Lower leg skin (tissue), 4 donors: ENCODE data around the gene NDEL1. TPM values are rescaled to one million over a fixed set of nuclear protein-coding genes. Genes with fewer than 3 reads are reported as not detected.
A peak's percentile ranks its signal among the peaks of the same experiment; 100 is the strongest.

Experiments
- DNase-seq, 2 donors: peaks; one replicate each; pipeline ENCODE4 v3.0.0-alpha.2; 2019; ENCODE audit warnings: low spot score in 2 of 2
- H3K4me3 ChIP-seq: fragments of 200-600 bp; sonication (generic); 2 replicates; pipeline ENCODE4 v1.5.1; 2017; ENCODE audit warnings: mild to moderate bottlenecking, low read depth; ENCODE audit not compliant: poor library complexity, severe bottlenecking
- POLR2A ChIP-seq, 2 donors: fragments of 450-650 bp; IDR thresholded peaks; one replicate each; pipeline ENCODE4 v1.6.1; 2016 to 2017; ENCODE audit warnings: antibody characterized with exemption in 2 of 2, mild to moderate bottlenecking in 1 of 2, moderate library complexity in 1 of 2
- WGBS, 2 donors: methylation state at CpG; one replicate each; pipeline ENCODE4 v1.1.5; 2018; 5-methylcytosine and 5-hydroxymethylcytosine counted together
- intact Hi-C: fragments of 100-400 bp; cut with DNase I; formaldehyde crosslinking; loops from one replicate; pipeline ENCODE4 v1.15.0; 2023; ENCODE audit warnings: low total_unique reads
- total RNA-seq, 4 donors: library from RNA; depleted of rRNA; stranded (reverse); fragments of >200 nt; gene quantifications; one replicate each; pipeline ENCODE4 v1.1.0, GENCODE V29; 2016
- TF ChIP-seq, protein P1 (sequence below), 3 donors: fragments of 450-650 bp; IDR thresholded peaks; one replicate each; pipeline ENCODE4 v1.5.1; 2016; ENCODE audit warnings: antibody characterized with exemption in 3 of 3, mild to moderate bottlenecking in 3 of 3, moderate library complexity in 2 of 3

NDEL1 gene
- total RNA-seq, 4 donors from 2014 or later: 129 to 160 (median 145) TPM

DNA sequence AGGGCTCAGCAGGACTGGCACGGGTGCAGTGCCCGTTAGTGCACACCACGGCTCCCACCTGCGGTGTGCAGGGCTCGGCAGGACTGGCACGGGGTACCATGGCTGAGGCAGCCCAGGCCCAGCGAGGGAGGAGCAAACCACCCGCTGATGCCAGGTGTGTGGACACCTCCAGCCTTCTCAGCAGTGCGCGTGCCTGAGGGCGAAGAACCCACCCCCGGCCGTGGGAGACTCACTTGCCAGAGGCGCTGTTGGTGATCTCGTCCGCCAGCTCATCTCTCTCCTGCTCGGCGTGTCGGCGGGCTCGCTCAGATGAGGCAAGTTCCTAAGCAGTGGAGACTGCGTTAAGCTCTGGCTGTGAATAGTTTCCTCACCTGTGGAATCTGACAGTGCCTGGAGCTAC lies 45.4 kb downstream of the NDEL1 start:
- WGBS, 2 donors: 79 to 91% methylated on average over 19 to 20 of the region's 22 CpGs
- intact Hi-C loops: no loop called here
- no peak overlapping the region for H3K4me3 ChIP-seq
- TF ChIP-seq, protein P1, sequence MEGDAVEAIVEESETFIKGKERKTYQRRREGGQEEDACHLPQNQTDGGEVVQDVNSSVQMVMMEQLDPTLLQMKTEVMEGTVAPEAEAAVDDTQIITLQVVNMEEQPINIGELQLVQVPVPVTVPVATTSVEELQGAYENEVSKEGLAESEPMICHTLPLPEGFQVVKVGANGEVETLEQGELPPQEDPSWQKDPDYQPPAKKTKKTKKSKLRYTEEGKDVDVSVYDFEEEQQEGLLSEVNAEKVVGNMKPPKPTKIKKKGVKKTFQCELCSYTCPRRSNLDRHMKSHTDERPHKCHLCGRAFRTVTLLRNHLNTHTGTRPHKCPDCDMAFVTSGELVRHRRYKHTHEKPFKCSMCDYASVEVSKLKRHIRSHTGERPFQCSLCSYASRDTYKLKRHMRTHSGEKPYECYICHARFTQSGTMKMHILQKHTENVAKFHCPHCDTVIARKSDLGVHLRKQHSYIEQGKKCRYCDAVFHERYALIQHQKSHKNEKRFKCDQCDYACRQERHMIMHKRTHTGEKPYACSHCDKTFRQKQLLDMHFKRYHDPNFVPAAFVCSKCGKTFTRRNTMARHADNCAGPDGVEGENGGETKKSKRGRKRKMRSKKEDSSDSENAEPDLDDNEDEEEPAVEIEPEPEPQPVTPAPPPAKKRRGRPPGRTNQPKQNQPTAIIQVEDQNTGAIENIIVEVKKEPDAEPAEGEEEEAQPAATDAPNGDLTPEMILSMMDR (IDR thresholded peaks at IDR 0.05): no peak
- no peak for TF ChIP-seq POLR2A (IDR thresholded peaks at IDR 0.05)
- peak in 1 of 2 donors; percentile 82 for DNase-seq

DNA sequence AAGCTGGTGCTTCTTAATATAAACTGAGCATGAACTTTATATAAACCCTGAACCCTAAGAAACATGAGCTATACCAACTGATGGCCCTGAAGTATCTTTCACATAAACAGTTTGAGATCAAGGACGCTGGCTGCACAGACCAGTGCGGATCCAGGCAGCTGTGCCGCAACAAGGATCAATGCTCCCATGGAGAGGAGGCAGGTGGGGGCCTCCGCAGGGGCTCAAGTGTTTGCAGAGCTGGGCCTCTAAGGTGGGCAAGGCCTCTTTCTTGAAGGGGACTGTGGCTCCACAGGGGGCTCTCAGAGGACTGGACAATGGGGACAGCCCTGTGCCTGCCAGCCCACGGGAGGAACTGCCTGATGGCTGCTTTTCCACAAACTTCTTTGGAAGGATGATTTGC lies 46.0 kb downstream of the NDEL1 start:
- peak in 1 of 2 donors; percentile 53 for DNase-seq
- WGBS, 2 donors: 94% methylated on average over 5 of the region's 5 CpGs
- TF ChIP-seq POLR2A (IDR thresholded peaks at IDR 0.05): no peak
- TF ChIP-seq, protein P1 (IDR thresholded peaks at IDR 0.05): no peak
- no peak overlapping the region for H3K4me3 ChIP-seq
- intact Hi-C loops: no loop called here

DNA sequence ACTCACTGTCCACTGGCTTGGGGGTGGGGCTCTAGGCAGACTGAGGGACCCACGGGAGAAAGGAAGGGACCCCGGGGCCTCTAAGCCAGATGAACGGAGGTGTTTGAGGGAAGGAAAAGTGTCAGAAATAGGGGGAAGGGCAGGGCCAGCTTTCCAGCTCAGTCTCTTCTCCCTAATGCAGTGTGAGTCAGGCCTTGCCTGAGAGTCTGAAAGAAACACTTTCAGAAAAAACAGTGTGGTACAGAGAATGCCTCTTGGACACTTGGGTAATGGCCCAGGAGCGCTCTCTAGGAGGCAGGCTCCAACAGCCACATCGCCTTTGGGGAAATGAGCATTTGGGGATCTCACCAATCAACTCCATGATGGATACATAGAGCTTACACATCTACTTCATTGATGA lies 46.9 kb downstream of the NDEL1 start:
- DNase-seq: no peak
- no peak for TF ChIP-seq POLR2A (IDR thresholded peaks at IDR 0.05)
- TF ChIP-seq, protein P1 (IDR thresholded peaks at IDR 0.05): no peak
- H3K4me3 ChIP-seq: no peak overlapping the region
- intact Hi-C loops: no loop called here
- 89% methylated on average over 5 of the region's 5 CpGs for WGBS, 2 donors

DNA sequence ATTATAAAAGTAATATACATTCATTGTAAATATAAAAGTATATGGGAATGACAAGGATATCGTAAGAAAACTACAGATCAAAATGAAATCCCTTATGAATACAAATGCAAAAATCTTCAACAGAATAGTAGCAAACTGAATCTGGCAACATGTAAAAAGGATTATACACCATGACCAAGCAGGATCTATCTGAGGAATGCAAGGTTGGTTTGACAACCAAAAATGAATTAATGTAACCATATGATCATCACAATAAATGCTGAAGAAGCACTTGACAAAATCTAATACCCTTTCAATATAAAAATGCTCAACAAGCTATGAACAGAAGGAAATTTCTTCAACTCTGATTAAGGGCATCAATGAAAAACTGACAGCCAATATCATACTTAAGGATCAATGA lies 48.8 kb downstream of the NDEL1 start:
- H3K4me3 ChIP-seq: no peak overlapping the region
- TF ChIP-seq, protein P1 (IDR thresholded peaks at IDR 0.05): no peak
- no peak for TF ChIP-seq POLR2A (IDR thresholded peaks at IDR 0.05)
- 96 to 100% methylated on average over 1 of the region's 1 CpG for WGBS, 2 donors
- intact Hi-C loops: no loop called here
- no peak for DNase-seq

DNA sequence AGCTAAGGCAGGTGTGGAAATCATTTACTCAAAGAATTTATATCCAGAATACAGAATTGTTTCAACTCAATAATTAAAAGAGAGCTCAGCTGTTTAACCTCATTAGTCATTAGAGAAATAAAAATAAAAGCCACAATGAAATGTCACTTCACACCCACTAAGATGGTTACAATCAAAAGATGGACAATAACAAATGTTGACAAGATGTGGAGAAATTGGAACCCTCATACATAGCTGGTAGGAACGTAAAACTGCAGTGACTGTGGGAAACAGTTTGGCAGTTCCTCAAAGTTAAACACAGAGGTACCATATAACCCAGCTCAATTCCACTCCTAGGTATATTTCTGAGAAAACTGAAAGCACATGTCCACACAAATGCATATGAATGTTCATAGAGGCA lies 49.8 kb downstream of the NDEL1 start:
- WGBS, 2 donors: 72 to 100% methylated on average over 1 of the region's 1 CpG
- no peak overlapping the region for H3K4me3 ChIP-seq
- no peak for DNase-seq
- no peak for TF ChIP-seq POLR2A (IDR thresholded peaks at IDR 0.05)
- TF ChIP-seq, protein P1 (IDR thresholded peaks at IDR 0.05): no peak
- intact Hi-C loops: no loop called here

DNA sequence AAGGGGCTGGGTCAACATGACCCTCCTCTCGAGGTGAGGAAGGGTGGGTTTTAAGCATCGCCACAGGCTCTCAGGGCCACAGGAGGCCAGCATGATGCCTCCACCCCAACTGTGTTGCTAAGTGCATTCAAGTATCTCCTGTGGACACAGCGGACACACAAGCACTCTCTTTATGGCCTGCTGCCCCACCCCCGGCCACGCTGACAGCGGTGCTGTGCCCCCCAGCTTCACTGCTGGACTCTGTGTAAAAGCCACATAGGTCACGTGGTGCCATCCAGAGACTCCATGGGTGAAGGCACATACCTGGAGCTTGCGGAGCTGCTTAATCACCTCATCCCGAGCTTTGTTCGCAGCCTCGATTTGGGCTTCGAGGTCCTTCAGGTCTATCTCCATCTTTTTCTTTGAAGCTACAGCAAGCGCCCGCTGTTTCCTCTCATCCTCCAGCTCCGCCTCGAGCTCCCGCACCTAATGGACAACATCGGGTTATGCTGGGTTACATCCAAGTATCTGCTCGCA lies 51.5 kb downstream of the NDEL1 start:
- 89 to 92% methylated on average over 19 of the region's 19 CpGs for WGBS, 2 donors
- no peak overlapping the region for H3K4me3 ChIP-seq
- TF ChIP-seq, protein P1 (IDR thresholded peaks at IDR 0.05): no peak
- TF ChIP-seq POLR2A (IDR thresholded peaks at IDR 0.05): no peak
- no peak for DNase-seq
- intact Hi-C loops: no loop called here
